Kidney epithelial cell (primary cell): Measurements from ENCODE around the gene SFRP5. TPM values are rescaled to one million over a fixed set of nuclear protein-coding genes. Genes with fewer than 3 reads are reported as not detected.

Source experiments
- DNase-seq: peaks from one replicate; pipeline ENCODE4 v3.0.0-alpha.2; 2010; ENCODE audit warnings: low read depth
- H3K27me3 ChIP-seq: 2 replicates; pipeline ENCODE4 v1.6.0; 2011; ENCODE audit warnings: low read length; ENCODE audit not compliant: control insufficient read depth, insufficient read depth
- H3K36me3 ChIP-seq: 2 replicates; pipeline ENCODE4 v1.5.1; 2011; ENCODE audit warnings: low read length; ENCODE audit not compliant: control insufficient read depth, insufficient read depth
- H3K4me3 ChIP-seq: 2 replicates; pipeline ENCODE4 v1.5.1; 2011; ENCODE audit warnings: low read depth, mild to moderate bottlenecking, control low read depth, low read length
- total RNA-seq: library from RNA; depleted of rRNA; stranded (reverse); fragments of >200 nt; gene quantifications from 2 replicates; pipeline ENCODE4 v1.2.3, GENCODE V29; 2015
- TF ChIP-seq, protein P1 (sequence below): IDR thresholded peaks from 2 replicates; pipeline ENCODE4 v1.5.1; 2011; ENCODE audit warnings: mild to moderate bottlenecking, moderate library complexity, low read length, control low read depth, inconsistent platforms; ENCODE audit not compliant: insufficient read depth, poor library complexity, severe bottlenecking

The SFRP5 gene
- total RNA-seq, 1 donor from 2014 or later: not detected

DNA sequence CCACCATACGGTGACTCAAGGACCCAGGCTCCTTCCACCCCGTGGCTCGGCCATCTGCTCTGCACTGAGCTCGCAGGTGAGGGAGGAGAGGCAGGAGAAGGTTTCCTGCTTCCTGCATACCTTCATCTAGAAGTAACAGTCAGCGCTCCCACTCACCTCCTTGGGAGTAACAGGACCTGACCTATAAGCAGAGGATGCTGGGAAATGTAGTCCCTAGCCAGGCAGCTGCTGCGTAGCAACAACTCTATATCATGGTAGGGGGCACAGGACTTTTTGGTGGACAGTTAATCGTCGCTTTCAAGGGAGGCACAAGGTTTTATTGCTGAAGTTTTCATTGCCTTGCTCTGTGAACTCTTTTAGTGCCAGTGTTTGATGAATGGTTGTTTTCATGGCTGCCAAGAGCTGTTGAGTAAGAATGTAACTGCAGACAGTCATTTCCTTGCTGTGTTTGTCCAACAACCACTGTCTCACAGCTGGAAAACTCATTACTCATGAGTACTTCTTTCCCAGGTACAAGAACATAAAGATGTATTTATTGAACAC is 45.1 kb downstream of the SFRP5 start:
- TF ChIP-seq, protein P1, sequence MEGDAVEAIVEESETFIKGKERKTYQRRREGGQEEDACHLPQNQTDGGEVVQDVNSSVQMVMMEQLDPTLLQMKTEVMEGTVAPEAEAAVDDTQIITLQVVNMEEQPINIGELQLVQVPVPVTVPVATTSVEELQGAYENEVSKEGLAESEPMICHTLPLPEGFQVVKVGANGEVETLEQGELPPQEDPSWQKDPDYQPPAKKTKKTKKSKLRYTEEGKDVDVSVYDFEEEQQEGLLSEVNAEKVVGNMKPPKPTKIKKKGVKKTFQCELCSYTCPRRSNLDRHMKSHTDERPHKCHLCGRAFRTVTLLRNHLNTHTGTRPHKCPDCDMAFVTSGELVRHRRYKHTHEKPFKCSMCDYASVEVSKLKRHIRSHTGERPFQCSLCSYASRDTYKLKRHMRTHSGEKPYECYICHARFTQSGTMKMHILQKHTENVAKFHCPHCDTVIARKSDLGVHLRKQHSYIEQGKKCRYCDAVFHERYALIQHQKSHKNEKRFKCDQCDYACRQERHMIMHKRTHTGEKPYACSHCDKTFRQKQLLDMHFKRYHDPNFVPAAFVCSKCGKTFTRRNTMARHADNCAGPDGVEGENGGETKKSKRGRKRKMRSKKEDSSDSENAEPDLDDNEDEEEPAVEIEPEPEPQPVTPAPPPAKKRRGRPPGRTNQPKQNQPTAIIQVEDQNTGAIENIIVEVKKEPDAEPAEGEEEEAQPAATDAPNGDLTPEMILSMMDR: no peak
- DNase-seq: no peak

GRCh38 chr10:97724341-97724941 is 47.4 kb downstream of the SFRP5 start:
- Histone ChIP-seq H3K4me3 (no peak overlapping the region), H3K36me3 (no peaks in the 10 kb centered on the region), H3K27me3 (no peaks in the 10 kb centered on the region)
- DNase-seq: no peak
- TF ChIP-seq, protein P1: no peak

More for the DNA sequence above, 45.1 kb downstream of the SFRP5 start:
- peak overlapping the region; percentile 42 for H3K4me3 ChIP-seq
- no peaks in the 10 kb centered on the region for H3K36me3 ChIP-seq
- no peaks in the 10 kb centered on the region for H3K27me3 ChIP-seq

GRCh38 chr10:97723001-97723400 is 48.8 kb downstream of the SFRP5 start:
- no peak overlapping the region for H3K4me3 ChIP-seq
- H3K27me3 ChIP-seq: no peaks in the 10 kb centered on the region
- DNase-seq: no peak
- peaks cover 2% of the 10 kb centered on the region for H3K36me3 ChIP-seq
- TF ChIP-seq, protein P1: no peak

- DNase-seq: no peak
- H3K27me3 ChIP-seq: no peaks in the 10 kb centered on the region
- H3K36me3 ChIP-seq: peaks cover 4% of the 10 kb centered on the region
- TF ChIP-seq, protein P1: no peak
- no peak overlapping the region for H3K4me3 ChIP-seq
These were observed 49.7 kb downstream of the SFRP5 start for GRCh38 chr10:97721871-97722780.

- no peak for DNase-seq
- Histone ChIP-seq H3K27me3 (no peaks in the 10 kb centered on the region), H3K36me3 (peaks cover 4% of the 10 kb centered on the region), H3K4me3 (no peak overlapping the region)
- TF ChIP-seq, protein P1: no peak
These were observed 52.2 kb downstream of the SFRP5 start for GRCh38 chr10:97719602-97720001.
